GM12873 (cell line): ENCODE measurements around the gene RUNX2.

Experiments used
- TF ChIP-seq, protein P1 (sequence below): IDR thresholded peaks from 2 replicates; pipeline ENCODE4 v1.5.1; 2012; ENCODE audit warnings: low read depth, mild to moderate bottlenecking, moderate library complexity, low read length, control low read depth; ENCODE audit not compliant: insufficient read depth; ENCODE audit errors: missing control alignments

The RUNX2 gene

DNA sequence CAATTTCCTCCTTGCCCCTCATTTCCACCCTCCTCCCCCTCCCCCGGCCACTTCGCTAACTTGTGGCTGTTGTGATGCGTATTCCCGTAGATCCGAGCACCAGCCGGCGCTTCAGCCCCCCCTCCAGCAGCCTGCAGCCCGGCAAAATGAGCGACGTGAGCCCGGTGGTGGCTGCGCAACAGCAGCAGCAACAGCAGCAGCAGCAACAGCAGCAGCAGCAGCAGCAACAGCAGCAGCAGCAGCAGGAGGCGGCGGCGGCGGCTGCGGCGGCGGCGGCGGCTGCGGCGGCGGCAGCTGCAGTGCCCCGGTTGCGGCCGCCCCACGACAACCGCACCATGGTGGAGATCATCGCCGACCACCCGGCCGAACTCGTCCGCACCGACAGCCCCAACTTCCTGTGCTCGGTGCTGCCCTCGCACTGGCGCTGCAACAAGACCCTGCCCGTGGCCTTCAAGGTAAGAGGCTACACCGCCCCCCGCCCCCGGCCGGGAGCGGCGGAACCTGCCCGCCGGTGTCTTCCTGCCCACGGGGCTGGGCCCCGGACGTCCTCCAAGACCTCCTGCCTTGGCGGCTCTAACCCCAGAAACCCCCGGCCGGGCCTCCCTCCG is 94.5 kb downstream of the RUNX2 start:
- TF ChIP-seq, protein P1, sequence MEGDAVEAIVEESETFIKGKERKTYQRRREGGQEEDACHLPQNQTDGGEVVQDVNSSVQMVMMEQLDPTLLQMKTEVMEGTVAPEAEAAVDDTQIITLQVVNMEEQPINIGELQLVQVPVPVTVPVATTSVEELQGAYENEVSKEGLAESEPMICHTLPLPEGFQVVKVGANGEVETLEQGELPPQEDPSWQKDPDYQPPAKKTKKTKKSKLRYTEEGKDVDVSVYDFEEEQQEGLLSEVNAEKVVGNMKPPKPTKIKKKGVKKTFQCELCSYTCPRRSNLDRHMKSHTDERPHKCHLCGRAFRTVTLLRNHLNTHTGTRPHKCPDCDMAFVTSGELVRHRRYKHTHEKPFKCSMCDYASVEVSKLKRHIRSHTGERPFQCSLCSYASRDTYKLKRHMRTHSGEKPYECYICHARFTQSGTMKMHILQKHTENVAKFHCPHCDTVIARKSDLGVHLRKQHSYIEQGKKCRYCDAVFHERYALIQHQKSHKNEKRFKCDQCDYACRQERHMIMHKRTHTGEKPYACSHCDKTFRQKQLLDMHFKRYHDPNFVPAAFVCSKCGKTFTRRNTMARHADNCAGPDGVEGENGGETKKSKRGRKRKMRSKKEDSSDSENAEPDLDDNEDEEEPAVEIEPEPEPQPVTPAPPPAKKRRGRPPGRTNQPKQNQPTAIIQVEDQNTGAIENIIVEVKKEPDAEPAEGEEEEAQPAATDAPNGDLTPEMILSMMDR, result no peak

DNA sequence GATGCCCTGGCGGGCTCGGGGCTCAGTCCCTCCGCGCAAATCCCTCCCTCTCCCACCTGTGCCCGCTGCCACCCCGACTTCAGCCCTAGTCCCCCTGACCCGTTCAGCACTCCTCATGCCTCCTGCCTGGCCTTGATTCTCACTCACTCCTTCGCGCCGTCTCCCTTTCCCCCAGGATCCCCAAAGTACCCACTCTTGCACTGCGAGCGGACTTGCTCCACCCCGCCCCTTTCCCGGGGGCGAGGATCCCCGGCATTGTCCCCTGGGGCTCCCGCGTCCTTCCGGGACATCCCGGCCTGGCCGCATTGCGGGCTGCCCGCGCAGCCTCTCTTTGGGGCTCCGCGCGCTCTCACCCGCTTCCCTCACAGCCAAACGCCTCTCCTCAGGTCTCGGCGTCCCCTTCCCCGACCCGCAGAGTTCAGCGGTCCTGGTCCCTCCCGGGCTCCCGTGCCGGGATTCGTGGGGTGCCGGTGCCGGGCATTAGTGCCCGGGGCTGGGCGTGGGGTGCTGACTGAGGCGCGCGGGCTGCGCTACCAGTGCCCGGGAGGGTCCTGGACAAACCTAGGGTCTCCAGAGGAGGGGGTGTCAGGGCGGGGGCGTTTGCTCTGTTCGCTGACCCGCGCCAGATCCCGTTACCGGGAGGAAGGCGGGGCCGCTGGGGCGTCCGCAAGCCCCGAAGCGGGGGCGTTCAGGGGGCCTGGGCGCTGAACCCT is 95.1 kb downstream of the RUNX2 start:
- TF ChIP-seq, protein P1, result no peak

DNA sequence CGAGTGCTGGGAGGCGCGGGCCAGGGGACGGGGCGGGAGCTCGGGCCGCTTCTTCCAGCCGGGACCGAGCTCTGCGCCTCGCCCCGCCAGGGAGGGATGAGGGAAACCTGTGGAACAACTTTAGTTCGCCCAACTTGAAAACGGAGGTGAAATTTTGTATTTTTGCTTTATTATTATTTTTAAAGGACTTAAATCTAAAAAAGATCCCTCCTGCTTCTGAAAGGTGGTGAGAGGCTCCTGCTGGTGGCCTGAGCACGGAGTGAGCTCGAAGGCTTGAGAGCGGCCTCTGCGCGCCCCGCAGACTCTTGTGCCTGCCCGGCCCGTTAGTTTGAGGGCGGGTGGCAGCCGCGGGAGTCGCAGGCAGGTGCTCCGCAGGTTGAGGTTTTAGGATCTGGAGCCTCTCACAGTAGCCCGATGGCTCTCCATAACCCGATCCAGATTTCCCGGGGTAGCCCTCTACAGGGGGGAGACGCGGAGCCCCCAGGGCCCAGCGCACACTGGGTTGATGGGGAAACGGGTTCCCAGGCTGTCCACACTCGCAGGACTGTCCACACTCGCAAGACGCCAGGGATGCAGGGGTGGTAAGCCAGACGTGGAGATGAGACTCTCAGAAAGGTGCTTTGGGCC is 95.8 kb downstream of the RUNX2 start:
- TF ChIP-seq, protein P1, result no peak

DNA sequence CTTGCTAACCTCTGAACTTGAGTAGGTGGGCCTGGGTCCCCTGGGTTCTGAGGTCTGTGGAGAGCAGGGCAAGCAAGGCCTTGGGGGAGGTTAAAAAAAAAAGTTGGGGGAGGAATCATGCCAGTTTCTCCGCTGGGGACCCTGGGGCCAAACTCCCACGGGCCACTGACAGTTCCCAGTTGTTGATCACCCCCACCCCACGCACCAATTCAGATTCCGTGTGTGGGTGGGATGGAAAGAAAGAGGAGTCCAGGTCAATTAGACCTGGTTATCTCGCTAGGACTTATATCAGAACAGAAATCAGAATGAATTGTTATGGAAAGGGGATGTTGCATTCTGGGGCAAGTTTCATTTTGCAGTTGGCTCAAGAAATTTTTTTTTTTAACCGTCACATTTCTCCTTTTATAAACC is 96.3 kb downstream of the RUNX2 start:
- TF ChIP-seq, protein P1, result no peak

DNA sequence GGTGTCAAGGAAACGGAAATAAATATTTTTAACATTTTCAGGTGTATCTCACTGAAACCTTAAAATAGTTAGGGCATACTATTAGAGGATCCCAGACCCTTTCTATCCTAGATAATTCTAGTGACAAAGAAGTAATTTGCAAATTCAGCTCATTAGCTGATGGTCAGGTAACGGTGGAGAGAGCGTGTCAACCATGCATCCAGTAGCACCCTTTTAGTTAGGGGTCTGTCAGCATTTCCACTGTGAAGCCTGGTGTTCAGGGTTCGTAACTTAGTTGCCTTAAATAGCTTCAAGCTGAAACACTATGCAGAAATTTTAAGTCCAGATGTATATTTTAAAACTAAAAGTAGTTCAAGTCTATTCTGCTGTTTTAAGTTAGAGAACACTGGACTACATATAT is 98.1 kb downstream of the RUNX2 start:
- TF ChIP-seq, protein P1, result no peak

DNA sequence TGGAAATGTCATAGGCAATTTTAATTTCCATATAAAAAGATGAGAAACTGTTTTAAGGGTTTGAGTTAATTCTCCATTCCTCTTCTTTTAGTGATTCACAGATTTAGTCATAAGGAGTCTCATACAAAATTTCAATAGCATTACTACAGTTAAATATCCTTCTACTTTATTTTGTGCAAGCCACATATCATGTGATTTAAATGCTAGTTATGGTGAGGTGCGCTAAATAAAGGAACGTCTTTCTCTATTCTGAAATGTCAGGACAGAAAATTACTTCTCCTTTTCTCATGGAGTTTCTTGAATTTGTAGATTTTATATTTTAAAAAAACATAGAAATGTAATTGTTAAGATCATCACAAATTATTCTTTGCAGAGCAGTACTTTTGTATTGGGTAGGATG is 99.6 kb downstream of the RUNX2 start:
- TF ChIP-seq, protein P1, result no peak

DNA sequence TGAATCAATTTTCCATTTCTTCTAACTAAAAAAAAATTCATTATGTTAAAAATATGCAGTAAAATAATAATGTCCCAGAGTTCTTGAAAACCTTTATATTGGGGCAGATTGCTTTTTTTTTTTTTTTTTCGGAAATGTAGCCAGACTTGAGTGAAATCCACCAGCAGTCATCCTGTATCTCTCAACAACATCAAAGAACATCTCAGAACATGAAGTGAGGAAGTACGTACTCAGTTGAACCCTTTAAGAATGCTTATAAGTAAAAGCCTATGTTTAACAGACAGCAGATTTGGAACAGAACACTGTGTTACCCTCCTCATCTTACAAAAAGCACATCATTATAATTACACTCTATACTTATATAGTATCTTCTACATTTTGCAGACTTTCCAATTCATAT is 100.6 kb downstream of the RUNX2 start:
- TF ChIP-seq, protein P1, result no peak
